ENCODE data around the gene FAF1.
"Not testable (repeated sequence)": the region's sequence is repeated elsewhere in the genome, so short reads cannot be mapped to it uniquely, and the experiment has no call there.

The FAF1 gene

GRCh38 chr1:50564417-50564816, 395.6 kb downstream of the FAF1 start:
- Histone ChIP-seq H3K9ac (ENCODE audit: low read depth in 1 of 2, low read length in 2 of 2) (no peak overlapping the region), H3K27ac (ENCODE audit: low read depth, low read length) (no peak overlapping the region), H3K4me3 (ENCODE audit: low read depth in 1 of 2, low read length in 2 of 2) (no peak overlapping the region), H3K9me3 (ENCODE audit: control insufficient read depth in 1 of 2, low read length in 2 of 2) (no peaks in the 10 kb centered on the region), H3K36me3 (ENCODE audit: control insufficient read depth in 1 of 2, insufficient read depth in 2 of 2, low read length in 2 of 2) (peaks cover 16 to 29% of the 10 kb centered on the region in 2 donors), H3K4me1 (ENCODE audit: control insufficient read depth in 1 of 2, insufficient read depth in 2 of 2, low read length in 2 of 2) (no peaks in the 10 kb centered on the region), H3K27me3 (ENCODE audit: control insufficient read depth in 1 of 2, insufficient read depth in 2 of 2, low read length in 2 of 2) (no peaks in the 10 kb centered on the region)

- no peak overlapping the region for H3K4me3 ChIP-seq (ENCODE audit: low read depth in 1 of 2, low read length in 2 of 2)
- no peak overlapping the region for H3K27ac ChIP-seq (ENCODE audit: low read depth, low read length)
- H3K9ac ChIP-seq (ENCODE audit: low read depth in 1 of 2, low read length in 2 of 2): no peak overlapping the region
- no peaks in the 10 kb centered on the region for H3K9me3 ChIP-seq (ENCODE audit: control insufficient read depth in 1 of 2, low read length in 2 of 2)
- H3K36me3 ChIP-seq (ENCODE audit: control insufficient read depth in 1 of 2, insufficient read depth in 2 of 2, low read length in 2 of 2): peaks cover 16 to 29% of the 10 kb centered on the region in 2 donors
- no peaks in the 10 kb centered on the region for H3K4me1 ChIP-seq (ENCODE audit: control insufficient read depth in 1 of 2, insufficient read depth in 2 of 2, low read length in 2 of 2)
- H3K27me3 ChIP-seq (ENCODE audit: control insufficient read depth in 1 of 2, insufficient read depth in 2 of 2, low read length in 2 of 2): no peaks in the 10 kb centered on the region
These were observed 398.0 kb downstream of the FAF1 start for GRCh38 chr1:50562106-50562505.

- peaks cover 9 to 22% of the 10 kb centered on the region in 2 donors for H3K36me3 ChIP-seq (ENCODE audit: control insufficient read depth in 1 of 2, insufficient read depth in 2 of 2, low read length in 2 of 2)
- H3K27me3 ChIP-seq (ENCODE audit: control insufficient read depth in 1 of 2, insufficient read depth in 2 of 2, low read length in 2 of 2): no peaks in the 10 kb centered on the region
- H3K9ac ChIP-seq (ENCODE audit: low read depth in 1 of 2, low read length in 2 of 2): no peak overlapping the region
- H3K4me3 ChIP-seq (ENCODE audit: low read depth in 1 of 2, low read length in 2 of 2): no peak overlapping the region
- no peak overlapping the region for H3K27ac ChIP-seq (ENCODE audit: low read depth, low read length)
- H3K9me3 ChIP-seq (ENCODE audit: control insufficient read depth in 1 of 2, low read length in 2 of 2): no peaks in the 10 kb centered on the region
- no peaks in the 10 kb centered on the region for H3K4me1 ChIP-seq (ENCODE audit: control insufficient read depth in 1 of 2, insufficient read depth in 2 of 2, low read length in 2 of 2)
These were observed 400.6 kb downstream of the FAF1 start for GRCh38 chr1:50559421-50559820.

GRCh38 chr1:50553921-50554320, 406.1 kb downstream of the FAF1 start:
- H3K4me3 ChIP-seq (ENCODE audit: low read depth in 1 of 2, low read length in 2 of 2): no peak overlapping the region
- no peak overlapping the region for H3K9ac ChIP-seq (ENCODE audit: low read depth in 1 of 2, low read length in 2 of 2)
- no peaks in the 10 kb centered on the region for H3K27me3 ChIP-seq (ENCODE audit: control insufficient read depth in 1 of 2, insufficient read depth in 2 of 2, low read length in 2 of 2)
- no peak overlapping the region for H3K27ac ChIP-seq (ENCODE audit: low read depth, low read length)
- H3K4me1 ChIP-seq (ENCODE audit: control insufficient read depth in 1 of 2, insufficient read depth in 2 of 2, low read length in 2 of 2): peaks cover 0 to 3% of the 10 kb centered on the region in 2 donors
- no peaks in the 10 kb centered on the region for H3K9me3 ChIP-seq (ENCODE audit: control insufficient read depth in 1 of 2, low read length in 2 of 2)
- no peaks in the 10 kb centered on the region for H3K36me3 ChIP-seq (ENCODE audit: control insufficient read depth in 1 of 2, insufficient read depth in 2 of 2, low read length in 2 of 2)

GRCh38 chr1:50548243-50548642, 411.8 kb downstream of the FAF1 start:
- H3K27me3 ChIP-seq (ENCODE audit: control insufficient read depth in 1 of 2, insufficient read depth in 2 of 2, low read length in 2 of 2): no peaks in the 10 kb centered on the region
- H3K36me3 ChIP-seq (ENCODE audit: control insufficient read depth in 1 of 2, insufficient read depth in 2 of 2, low read length in 2 of 2): no peaks in the 10 kb centered on the region
- no peaks in the 10 kb centered on the region for H3K9me3 ChIP-seq (ENCODE audit: control insufficient read depth in 1 of 2, low read length in 2 of 2)
- no peak overlapping the region for H3K4me3 ChIP-seq (ENCODE audit: low read depth in 1 of 2, low read length in 2 of 2)
- no peak overlapping the region for H3K9ac ChIP-seq (ENCODE audit: low read depth in 1 of 2, low read length in 2 of 2)
- no peaks in the 10 kb centered on the region for H3K4me1 ChIP-seq (ENCODE audit: control insufficient read depth in 1 of 2, insufficient read depth in 2 of 2, low read length in 2 of 2)
- no peak overlapping the region for H3K27ac ChIP-seq (ENCODE audit: low read depth, low read length)

GRCh38 chr1:50542362-50542761, 417.7 kb downstream of the FAF1 start:
- H3K9me3 ChIP-seq (ENCODE audit: control insufficient read depth in 1 of 2, low read length in 2 of 2): no peaks in the 10 kb centered on the region
- H3K27ac ChIP-seq (ENCODE audit: low read depth, low read length): no peak overlapping the region
- no peak overlapping the region for H3K9ac ChIP-seq (ENCODE audit: low read depth in 1 of 2, low read length in 2 of 2)
- H3K36me3 ChIP-seq (ENCODE audit: control insufficient read depth in 1 of 2, insufficient read depth in 2 of 2, low read length in 2 of 2): peaks cover 0 to 7% of the 10 kb centered on the region in 2 donors
- no peak overlapping the region for H3K4me3 ChIP-seq (ENCODE audit: low read depth in 1 of 2, low read length in 2 of 2)
- H3K27me3 ChIP-seq (ENCODE audit: control insufficient read depth in 1 of 2, insufficient read depth in 2 of 2, low read length in 2 of 2): no peaks in the 10 kb centered on the region
- H3K4me1 ChIP-seq (ENCODE audit: control insufficient read depth in 1 of 2, insufficient read depth in 2 of 2, low read length in 2 of 2): no peaks in the 10 kb centered on the region

- Histone ChIP-seq H3K9me3 (ENCODE audit: control insufficient read depth in 1 of 2, low read length in 2 of 2) (no peaks in the 10 kb centered on the region), H3K27ac (ENCODE audit: low read depth, low read length) (no peak overlapping the region), H3K4me1 (ENCODE audit: control insufficient read depth in 1 of 2, insufficient read depth in 2 of 2, low read length in 2 of 2) (no peaks in the 10 kb centered on the region), H3K4me3 (ENCODE audit: low read depth in 1 of 2, low read length in 2 of 2) (no peak overlapping the region), H3K36me3 (ENCODE audit: control insufficient read depth in 1 of 2, insufficient read depth in 2 of 2, low read length in 2 of 2) (peaks cover 0 to 19% of the 10 kb centered on the region in 2 donors), H3K9ac (ENCODE audit: low read depth in 1 of 2, low read length in 2 of 2) (no peak overlapping the region), H3K27me3 (ENCODE audit: control insufficient read depth in 1 of 2, insufficient read depth in 2 of 2, low read length in 2 of 2) (no peaks in the 10 kb centered on the region)
These were observed 421.6 kb downstream of the FAF1 start for GRCh38 chr1:50538476-50538875.

- peaks cover 0 to 3% of the 10 kb centered on the region in 2 donors for H3K4me1 ChIP-seq (ENCODE audit: control insufficient read depth in 1 of 2, insufficient read depth in 2 of 2, low read length in 2 of 2)
- no peaks in the 10 kb centered on the region for H3K9me3 ChIP-seq (ENCODE audit: control insufficient read depth in 1 of 2, low read length in 2 of 2)
- no peak overlapping the region for H3K27ac ChIP-seq (ENCODE audit: low read depth, low read length)
- no peaks in the 10 kb centered on the region for H3K27me3 ChIP-seq (ENCODE audit: control insufficient read depth in 1 of 2, insufficient read depth in 2 of 2, low read length in 2 of 2)
- no peak overlapping the region for H3K9ac ChIP-seq (ENCODE audit: low read depth in 1 of 2, low read length in 2 of 2)
- no peak overlapping the region for H3K4me3 ChIP-seq (ENCODE audit: low read depth in 1 of 2, low read length in 2 of 2)
- peaks cover 0 to 12% of the 10 kb centered on the region in 2 donors for H3K36me3 ChIP-seq (ENCODE audit: control insufficient read depth in 1 of 2, insufficient read depth in 2 of 2, low read length in 2 of 2)
These were observed 428.5 kb downstream of the FAF1 start for GRCh38 chr1:50531601-50532000.

- no peak overlapping the region for H3K4me3 ChIP-seq (ENCODE audit: low read depth in 1 of 2, low read length in 2 of 2)
- no peaks in the 10 kb centered on the region for H3K9me3 ChIP-seq (ENCODE audit: control insufficient read depth in 1 of 2, low read length in 2 of 2)
- H3K36me3 ChIP-seq (ENCODE audit: control insufficient read depth in 1 of 2, insufficient read depth in 2 of 2, low read length in 2 of 2): peaks cover 0 to 9% of the 10 kb centered on the region in 2 donors
- H3K27me3 ChIP-seq (ENCODE audit: control insufficient read depth in 1 of 2, insufficient read depth in 2 of 2, low read length in 2 of 2): no peaks in the 10 kb centered on the region
- no peak overlapping the region for H3K27ac ChIP-seq (ENCODE audit: low read depth, low read length)
- no peak overlapping the region for H3K9ac ChIP-seq (ENCODE audit: low read depth in 1 of 2, low read length in 2 of 2)
- peaks cover 0 to 3% of the 10 kb centered on the region in 2 donors for H3K4me1 ChIP-seq (ENCODE audit: control insufficient read depth in 1 of 2, insufficient read depth in 2 of 2, low read length in 2 of 2)
These were observed 429.0 kb downstream of the FAF1 start for GRCh38 chr1:50531027-50531426.

- H3K4me1 ChIP-seq (ENCODE audit: control insufficient read depth in 1 of 2, insufficient read depth in 2 of 2, low read length in 2 of 2): peaks cover 0 to 3% of the 10 kb centered on the region in 2 donors
- H3K4me3 ChIP-seq (ENCODE audit: low read depth in 1 of 2, low read length in 2 of 2): no peak overlapping the region
- H3K27me3 ChIP-seq (ENCODE audit: control insufficient read depth in 1 of 2, insufficient read depth in 2 of 2, low read length in 2 of 2): no peaks in the 10 kb centered on the region
- H3K9me3 ChIP-seq (ENCODE audit: control insufficient read depth in 1 of 2, low read length in 2 of 2): no peaks in the 10 kb centered on the region
- peaks cover 0 to 7% of the 10 kb centered on the region in 2 donors for H3K36me3 ChIP-seq (ENCODE audit: control insufficient read depth in 1 of 2, insufficient read depth in 2 of 2, low read length in 2 of 2)
- H3K9ac ChIP-seq (ENCODE audit: low read depth in 1 of 2, low read length in 2 of 2): no peak overlapping the region
- H3K27ac ChIP-seq (ENCODE audit: low read depth, low read length): no peak overlapping the region
These were observed 430.6 kb downstream of the FAF1 start for GRCh38 chr1:50529510-50529909.

GRCh38 chr1:50527987-50528320, 432.1 kb downstream of the FAF1 start:
- H3K4me3 ChIP-seq (ENCODE audit: low read depth in 1 of 2, low read length in 2 of 2); H3K27ac ChIP-seq (ENCODE audit: low read depth, low read length); H3K4me1 ChIP-seq (ENCODE audit: control insufficient read depth in 1 of 2, insufficient read depth in 2 of 2, low read length in 2 of 2); H3K36me3 ChIP-seq (ENCODE audit: control insufficient read depth in 1 of 2, insufficient read depth in 2 of 2, low read length in 2 of 2); H3K9ac ChIP-seq (ENCODE audit: low read depth in 1 of 2, low read length in 2 of 2); H3K27me3 ChIP-seq (ENCODE audit: control insufficient read depth in 1 of 2, insufficient read depth in 2 of 2, low read length in 2 of 2); H3K9me3 ChIP-seq (ENCODE audit: control insufficient read depth in 1 of 2, low read length in 2 of 2): not testable (repeated sequence)

Data from duodenal mucosa (tissue), 2 donors.